ENCODE data around the gene MST1.

MST1 gene

DNA sequence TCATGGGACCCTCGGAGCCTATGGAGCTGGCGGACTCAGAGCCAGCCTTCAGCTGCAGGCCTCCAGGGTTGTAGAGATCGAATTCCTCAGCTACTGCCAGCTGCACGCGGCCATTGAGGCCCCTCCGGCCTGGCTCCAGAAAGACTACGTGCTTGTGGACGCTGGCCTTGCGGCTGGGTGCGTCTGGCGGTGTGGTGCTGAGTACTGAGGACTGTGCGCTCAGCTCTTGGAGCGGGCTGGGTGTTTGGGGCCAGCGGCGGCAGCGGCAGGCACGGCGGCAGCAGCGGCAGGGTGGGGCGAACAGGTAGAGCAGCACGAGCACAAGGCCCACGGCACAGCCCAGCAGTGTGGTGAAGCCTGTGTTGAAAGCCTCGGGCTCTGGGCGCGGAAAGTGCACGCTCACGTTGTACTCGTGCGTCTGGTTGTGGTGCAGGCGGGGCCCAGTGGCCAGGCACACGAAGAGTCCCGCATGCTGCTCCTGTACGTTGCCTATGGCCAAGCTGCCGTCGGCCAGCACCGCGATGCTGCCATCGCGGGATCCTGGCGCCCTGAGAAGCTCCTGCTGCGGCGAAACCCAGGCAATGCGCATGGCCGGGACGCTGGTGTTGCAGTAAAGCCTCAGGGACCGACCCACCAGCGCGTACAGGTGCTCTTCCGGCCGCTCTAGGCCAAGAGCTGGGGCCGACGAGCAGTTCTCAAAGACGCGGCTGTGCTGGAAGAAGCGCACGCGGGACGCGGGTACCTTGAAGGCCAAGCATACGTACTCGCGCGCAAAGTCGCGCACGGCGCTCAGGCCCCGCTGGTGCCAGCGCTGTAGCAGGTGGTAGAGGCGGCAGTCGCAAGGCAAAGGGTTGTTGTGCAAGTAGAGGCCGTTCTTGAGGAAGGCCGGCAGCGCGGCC is 28.9 kb upstream of the MST1 start:
- no peak for FAIRE-seq

GRCh38 chr3:49717211-49717958 is 28.1 kb upstream of the MST1 start:
- FAIRE-seq = no peak

DNA sequence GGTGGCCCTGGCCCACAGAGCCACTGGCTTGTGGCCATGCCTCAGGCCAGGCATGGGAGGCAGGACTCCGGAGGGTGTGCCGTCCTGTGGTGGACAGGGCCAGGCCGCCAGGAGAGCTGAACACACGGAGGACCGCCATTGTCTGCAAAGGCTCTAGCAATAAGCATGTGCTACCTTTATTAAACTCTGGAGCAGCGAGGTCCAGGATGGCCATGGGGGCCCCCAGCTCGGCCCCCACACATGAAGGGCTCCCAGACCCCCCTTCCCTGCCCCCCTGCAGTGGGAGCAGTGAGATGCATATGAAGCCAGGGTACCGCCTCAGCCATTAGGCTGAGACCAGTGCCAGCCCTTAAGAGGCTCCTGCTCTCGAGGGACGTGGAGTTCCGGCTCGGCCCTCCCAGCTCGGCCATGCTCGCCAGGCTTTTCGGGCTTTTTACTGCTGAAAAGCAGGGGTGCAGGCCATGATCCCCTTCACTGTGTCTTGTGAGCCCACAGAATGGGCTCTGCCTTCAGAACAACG is 27.5 kb upstream of the MST1 start:
- no peak for FAIRE-seq

DNA sequence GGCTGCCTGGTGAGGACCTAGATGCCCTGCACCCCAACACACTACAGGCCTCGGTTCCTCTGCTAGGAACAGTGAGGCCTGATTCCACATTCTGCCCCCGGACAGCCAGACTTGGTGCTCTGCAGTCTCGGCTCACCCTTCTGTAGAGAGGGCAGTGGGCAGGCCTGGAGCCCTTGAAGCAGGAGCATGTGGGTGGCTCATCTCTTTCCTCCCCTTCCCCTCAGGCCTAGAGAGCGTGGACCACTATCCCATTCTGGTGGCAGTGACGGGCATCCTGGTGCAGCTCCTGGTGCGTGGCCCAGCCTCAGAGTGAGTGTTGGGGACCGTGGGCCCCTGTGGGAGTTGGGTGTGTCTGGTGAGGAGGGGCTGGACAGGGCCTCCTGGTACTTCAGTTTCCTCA is 26.9 kb upstream of the MST1 start:
- no peak for FAIRE-seq

DNA sequence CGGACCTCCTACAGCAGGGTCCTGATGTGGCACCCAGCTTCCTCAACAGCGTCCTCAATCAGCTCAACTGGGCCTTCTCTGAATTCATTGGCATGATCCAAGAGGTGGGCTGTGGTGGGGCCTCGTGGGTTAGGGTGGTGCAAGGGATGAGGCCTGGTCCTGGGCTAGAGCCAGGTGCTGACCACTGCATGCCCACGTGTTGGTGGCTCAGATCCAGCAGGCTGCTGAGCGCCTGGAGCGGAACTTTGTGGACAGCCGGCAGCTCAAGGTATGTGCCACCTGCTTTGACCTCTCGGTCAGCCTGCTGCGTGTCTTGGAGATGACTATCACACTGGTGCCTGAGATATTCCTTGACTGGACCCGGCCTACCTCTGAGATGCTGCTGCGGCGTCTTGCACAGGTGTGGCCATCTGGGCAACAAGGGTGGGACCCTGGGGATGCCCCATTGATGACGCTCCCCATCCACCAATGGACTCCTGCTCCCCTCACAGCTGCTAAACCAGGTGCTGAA is 26.4 kb upstream of the MST1 start:
- no peak for FAIRE-seq

DNA sequence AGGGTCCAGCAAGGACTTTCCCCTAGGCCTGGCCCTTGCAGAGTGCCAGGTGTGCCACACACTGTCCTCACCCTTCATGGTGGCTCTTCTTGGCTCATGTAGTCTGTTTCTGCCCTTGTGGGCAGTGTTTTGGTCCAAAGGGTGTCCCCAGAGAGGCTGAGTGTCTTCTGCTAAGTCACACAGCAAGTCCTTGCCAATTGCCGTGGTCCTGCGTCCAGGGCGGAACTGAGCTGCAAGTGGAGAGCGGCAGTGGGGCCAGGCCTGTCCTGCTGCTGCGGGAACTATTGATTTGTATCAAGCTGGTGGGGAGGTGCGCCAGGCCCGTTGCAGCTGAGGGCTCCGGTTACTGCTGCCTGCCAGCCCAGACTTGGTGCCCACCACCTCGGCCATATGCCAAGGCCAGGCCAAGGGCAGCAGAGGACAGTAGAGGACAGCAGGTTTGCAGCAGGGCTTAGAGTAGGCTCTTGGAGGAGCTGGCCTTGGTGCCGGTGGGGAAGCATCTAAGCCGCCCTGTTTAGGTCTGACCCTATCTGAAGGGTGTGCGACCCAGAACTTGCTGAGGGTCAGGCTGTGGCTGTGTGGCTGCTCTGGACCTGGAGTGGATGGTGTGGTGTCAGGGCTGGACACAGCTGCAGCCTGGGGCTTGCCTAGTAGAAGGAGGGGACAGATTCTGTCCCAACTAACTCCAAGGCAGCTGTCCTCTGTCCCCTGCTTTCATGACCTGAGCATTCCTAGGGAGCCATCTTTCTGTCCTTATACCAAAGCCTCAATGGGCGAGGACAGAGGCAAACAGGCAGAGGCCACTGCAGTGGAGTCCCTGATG is 25.7 kb upstream of the MST1 start:
- FAIRE-seq = no peak

DNA sequence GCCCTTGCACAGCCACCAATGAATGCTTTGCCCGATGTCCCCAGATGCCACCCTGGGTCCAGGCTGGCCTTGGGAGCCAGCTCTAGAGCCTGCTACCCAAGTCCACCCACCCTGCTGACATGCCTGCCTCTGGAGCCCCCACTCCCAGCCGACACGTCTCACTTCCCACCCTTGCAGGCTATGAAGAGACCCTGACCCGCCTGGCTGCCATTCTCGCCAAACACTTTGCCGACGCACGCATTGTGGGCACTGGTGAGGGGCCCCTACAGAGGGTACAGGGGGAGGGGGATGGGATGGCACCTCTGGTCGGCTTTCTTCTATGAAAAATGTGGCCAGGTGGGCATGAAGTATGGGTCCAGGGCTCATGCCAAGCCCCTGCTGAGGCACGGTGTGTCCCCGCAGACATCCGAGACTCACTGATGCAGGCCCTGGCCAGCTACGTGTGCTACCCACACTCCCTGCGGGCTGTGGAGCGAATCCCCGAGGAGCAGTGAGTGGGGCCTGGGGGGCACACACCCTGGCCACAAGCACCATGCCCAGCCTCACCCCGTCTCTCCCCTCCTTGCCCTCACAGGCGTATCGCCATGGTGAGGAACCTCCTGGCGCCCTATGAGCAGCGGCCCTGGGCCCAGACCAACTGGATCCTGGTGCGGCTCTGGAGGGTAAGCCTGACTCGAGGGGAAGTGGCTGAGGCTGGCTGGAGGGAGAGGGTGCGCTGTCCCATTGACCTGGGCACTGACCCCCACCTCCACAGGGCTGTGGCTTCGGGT is 24.2 kb upstream of the MST1 start:
- FAIRE-seq = no peak

DNA sequence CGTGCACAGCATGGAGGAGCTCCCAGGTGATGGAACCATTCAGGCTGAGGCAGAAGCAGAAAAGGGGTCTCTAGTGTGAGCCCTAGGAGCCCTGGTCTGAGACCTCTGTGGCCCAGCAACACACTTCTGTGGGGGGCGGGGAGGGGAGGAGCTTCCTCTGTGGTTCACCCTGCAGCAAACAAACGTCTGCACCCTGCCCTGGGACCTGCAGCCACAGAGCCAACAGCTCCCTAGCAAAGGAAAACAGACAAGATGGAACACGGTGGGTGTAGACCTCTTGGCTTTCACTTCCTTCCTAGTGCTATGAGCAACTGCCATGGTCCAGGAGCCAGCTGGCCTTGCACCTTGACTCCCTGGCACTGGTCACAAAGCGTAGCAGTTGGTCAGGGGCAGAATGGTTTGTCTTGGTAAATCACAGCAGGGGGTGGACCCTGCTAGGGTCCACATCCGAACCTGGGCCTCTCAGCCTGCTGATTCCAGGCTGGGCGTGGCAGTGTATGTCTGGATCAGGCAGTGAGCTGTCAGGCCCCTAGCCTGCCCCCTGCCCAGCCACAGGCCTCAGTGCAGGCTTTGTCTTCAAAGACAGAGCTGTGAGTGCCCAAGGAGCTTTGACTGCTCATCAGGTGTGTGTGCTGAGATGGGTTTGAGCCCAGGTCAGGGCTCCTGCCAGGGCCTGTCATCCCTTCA is 23.5 kb upstream of the MST1 start:
- no peak for FAIRE-seq

GRCh38 chr3:49712166-49712565 is 22.9 kb upstream of the MST1 start:
- no peak for FAIRE-seq

GRCh38 chr3:49711489-49711888 is 22.2 kb upstream of the MST1 start:
- FAIRE-seq = no peak

GRCh38 chr3:49709852-49710251 is 20.6 kb upstream of the MST1 start:
- no peak for FAIRE-seq

DNA sequence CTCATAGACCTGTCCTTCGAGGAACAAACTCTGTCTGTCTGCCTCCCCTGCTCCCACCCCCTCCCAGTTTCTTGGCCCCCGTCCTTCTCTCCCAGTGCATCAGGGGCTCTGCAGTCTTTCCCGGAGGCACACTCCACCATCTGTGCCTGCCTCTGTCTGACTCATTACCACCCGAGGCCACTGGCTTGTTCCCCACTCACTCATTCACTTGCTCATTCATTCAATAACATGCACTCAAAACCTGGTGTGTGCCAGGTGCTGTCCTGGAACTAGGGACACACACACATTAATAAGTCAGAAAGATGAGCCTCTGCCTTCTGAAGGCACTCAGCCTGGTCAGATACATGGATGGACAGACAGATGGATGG is 17.8 kb upstream of the MST1 start:
- FAIRE-seq = no peak

DNA sequence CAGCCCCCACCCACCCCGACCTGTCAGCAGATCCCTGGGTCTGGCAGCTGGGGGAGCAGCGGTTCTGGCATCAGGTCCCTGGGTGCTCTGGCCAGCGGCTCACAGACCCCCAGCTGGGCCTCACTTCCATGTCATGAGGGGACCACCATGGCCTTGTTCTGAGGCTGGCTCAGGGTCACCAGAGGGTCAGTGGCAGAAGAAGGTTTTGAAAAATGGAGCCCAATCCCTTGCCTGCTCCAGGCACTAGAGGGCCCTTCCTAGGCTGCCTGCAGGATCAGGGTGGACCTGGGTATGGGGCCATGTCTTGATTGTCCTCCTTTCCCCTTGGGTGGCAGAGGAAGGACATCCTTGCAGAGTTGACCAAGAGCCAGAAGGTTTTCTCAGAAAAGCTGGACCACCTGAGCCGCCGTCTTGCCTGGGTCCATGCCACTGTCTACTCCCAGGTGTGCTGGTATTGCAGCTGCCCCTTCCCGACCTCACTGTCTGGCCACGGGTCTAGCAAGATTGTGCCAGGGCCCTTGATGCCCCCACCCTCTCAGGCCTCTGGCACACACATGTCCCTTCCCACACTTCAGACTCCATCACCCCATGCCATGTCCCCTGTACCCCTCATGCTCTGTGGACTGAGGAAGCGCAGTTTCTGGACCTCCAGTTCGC is 17.3 kb upstream of the MST1 start:
- FAIRE-seq = no peak

DNA sequence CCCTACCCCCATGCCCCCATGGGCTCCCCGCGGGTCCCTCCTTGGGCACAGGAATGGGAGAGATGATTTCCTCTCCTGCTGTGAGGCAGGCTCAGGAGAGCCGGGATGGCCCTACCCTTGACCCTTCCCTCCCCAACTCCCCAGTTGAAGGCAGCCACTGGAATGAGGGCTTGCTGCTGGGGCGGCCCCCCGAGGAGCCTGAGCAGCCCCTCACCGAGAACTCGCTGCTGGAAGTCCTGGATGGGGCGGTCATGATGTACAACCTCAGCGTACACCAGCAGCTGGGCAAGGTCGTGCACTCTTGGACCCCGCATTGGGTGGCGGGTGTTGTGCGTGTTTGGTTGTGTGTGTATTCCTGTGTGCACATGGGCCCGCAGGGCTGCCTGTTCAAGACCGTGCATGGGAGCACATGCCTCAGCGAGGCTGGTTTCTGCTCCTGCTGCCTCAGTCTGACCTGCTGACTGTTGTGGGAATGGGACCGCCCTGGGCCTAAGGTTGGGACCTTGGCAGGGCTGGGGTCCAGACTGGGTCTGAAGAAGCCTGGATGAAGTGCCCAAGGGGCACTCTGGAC is 16.2 kb upstream of the MST1 start:
- no peak for FAIRE-seq

DNA sequence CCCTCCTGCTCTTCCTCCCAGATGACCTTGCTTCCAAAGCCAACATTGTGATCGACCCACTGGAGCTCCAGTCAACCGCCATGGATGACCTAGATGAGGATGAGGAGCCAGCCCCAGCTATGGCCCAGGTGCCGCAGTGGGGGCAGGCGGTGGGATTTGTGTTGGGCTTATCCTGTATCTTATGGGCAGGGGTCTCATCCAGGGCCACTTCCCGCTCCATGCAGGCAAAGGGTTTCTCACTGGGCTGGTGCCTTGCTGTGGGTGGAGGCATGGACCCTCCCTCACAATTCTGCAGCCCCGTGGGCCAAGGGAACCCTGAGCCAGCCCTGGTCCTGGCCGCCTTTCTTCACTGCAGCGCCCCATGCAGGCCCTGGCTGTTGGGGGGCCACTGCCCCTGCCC is 15.4 kb upstream of the MST1 start:
- FAIRE-seq = no peak

- no peak for FAIRE-seq
These were observed 14.7 kb upstream of the MST1 start for GRCh38 chr3:49703956-49704355.

DNA sequence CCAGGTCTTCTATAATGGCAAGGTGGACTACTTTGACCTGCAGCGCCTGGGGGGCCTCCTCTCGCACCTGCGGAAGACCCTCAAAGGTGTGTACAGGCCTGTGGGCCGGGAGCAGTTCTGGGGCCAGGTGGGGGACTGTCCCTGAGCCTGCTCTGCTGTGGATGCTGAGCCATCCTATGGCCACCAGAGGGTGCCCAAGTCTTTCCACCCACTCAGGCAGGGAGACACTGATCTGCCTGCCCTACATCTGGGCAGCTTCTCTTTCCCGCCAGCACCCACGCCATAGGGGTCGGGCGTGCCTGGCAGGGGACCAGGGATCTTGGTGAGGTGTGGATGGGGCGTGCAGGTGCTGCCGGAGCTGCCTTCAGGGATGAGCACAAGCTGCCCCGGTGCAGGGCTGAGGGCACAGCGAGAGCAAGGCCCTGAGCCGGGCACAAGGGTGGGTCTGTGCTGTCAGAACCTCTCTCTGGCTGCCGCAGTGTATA is 14.2 kb upstream of the MST1 start:
- no peak for FAIRE-seq

- no peak for FAIRE-seq
These were observed 13.4 kb upstream of the MST1 start for GRCh38 chr3:49702672-49703071.

DNA sequence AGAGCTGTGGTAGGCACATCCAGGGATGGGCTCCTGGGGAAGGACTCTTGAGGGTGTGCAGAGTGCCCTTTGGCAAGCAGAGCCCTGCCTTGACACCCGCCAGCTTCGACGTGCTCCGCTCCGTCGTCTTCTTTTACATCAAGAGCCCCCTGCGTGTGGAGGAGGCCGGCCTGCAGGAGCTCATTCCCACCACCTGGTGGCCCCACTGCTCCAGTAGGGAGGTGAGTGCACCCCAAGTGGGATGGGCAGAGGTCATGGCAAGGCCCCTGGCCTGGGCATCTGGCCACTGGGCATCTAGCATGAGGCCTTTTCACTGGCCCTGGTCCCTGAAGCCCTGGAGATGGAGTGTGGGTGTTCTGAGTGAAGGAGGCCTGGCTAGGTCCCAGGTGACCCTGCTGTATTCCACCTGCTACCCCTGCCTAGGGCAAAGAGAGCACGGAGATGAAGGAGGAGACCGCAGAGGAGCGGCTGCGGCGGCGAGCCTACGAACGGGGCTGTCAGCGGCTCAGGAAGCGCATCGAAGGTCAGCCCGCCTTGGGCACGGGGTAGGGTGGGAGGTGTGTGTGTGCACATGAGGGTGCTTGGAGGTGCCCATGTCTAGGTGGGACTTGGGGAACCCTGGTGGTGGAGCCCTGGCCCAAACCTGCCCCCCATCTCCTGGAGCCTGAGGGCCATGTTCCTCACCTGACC is 12.3 kb upstream of the MST1 start:
- no peak for FAIRE-seq
